Smooth muscle cell (in vitro differentiated cells): ENCODE measurements around the gene TWNK. TPM values are rescaled to one million over a fixed set of nuclear protein-coding genes. Genes with fewer than 3 reads are reported as not detected.

Source experiments
- DNase-seq: peaks from one replicate; lab custom pipeline; 2025; ENCODE audit not compliant: unreplicated experiment; lab: John Stamatoyannopoulos, UW
- H2AFZ ChIP-seq: fragments of 200-600 bp; sonication (generic); 2 replicates; pipeline ENCODE4 v1.6.0; 2016; ENCODE audit warnings: antibody characterized with exemption, low read depth, mild to moderate bottlenecking
- H3F3A ChIP-seq: fragments of 200-600 bp; sonication (generic); 2 replicates; pipeline ENCODE4 v1.6.0; 2017; ENCODE audit warnings: antibody characterized with exemption, low read depth
- H3K27ac ChIP-seq: fragments of 200-600 bp; sonication (generic); 2 replicates; pipeline ENCODE4 v1.5.1; 2016; ENCODE audit warnings: low read depth, mild to moderate bottlenecking
- H3K27me3 ChIP-seq: fragments of 200-600 bp; sonication (generic); 2 replicates; pipeline ENCODE4 v1.6.1; 2016; ENCODE audit warnings: low read depth, mild to moderate bottlenecking
- H3K36me3 ChIP-seq: fragments of 200-600 bp; sonication (generic); 2 replicates; pipeline ENCODE4 v1.5.1; 2016; ENCODE audit warnings: low read depth
- H3K4me1 ChIP-seq: fragments of 200-600 bp; sonication (generic); 2 replicates; pipeline ENCODE4 v1.5.1; 2016; ENCODE audit warnings: low read depth
- H3K4me2 ChIP-seq: fragments of 200-600 bp; sonication (generic); 2 replicates; pipeline ENCODE4 v1.6.0; 2016; ENCODE audit warnings: mild to moderate bottlenecking
- H3K4me3 ChIP-seq: fragments of 200-600 bp; sonication (generic); 2 replicates; pipeline ENCODE4 v1.5.1; 2016; ENCODE audit warnings: mild to moderate bottlenecking
- H3K79me2 ChIP-seq: fragments of 200-600 bp; sonication (generic); 2 replicates; pipeline ENCODE4 v1.6.0; 2016; ENCODE audit warnings: low read depth, mild to moderate bottlenecking
- H3K9ac ChIP-seq: fragments of 200-600 bp; sonication (generic); 2 replicates; pipeline ENCODE4 v1.6.0; 2016; ENCODE audit warnings: low read depth
- H3K9me3 ChIP-seq: fragments of 200-600 bp; sonication (generic); replicated peaks from 2 replicates; pipeline ENCODE4 v1.5.1; 2016; ENCODE audit warnings: low read depth
- H4K20me1 ChIP-seq: fragments of 200-600 bp; sonication (generic); 2 replicates; pipeline ENCODE4 v1.6.0; 2016; ENCODE audit warnings: low read depth
- CTCF ChIP-seq: fragments of 200-600 bp; sonication (generic); IDR thresholded peaks from 2 replicates; pipeline ENCODE4 v1.5.1; 2017; ENCODE audit warnings: borderline replicate concordance, mild to moderate bottlenecking, antibody characterized with exemption; ENCODE audit not compliant: insufficient read depth, poor library complexity, severe bottlenecking
- WGBS: methylation state at CpG from one replicate; pipeline ENCODE4 v1.1.7; 2016; ENCODE audit warnings: low lambda C conversion rate; 5-methylcytosine and 5-hydroxymethylcytosine counted together
- polyA plus RNA-seq: library from polyadenylated mRNA; unstranded; fragments of >200 nt; fragmentation: Nextera tagmentation; extraction: Ambion mirVana; gene quantifications from 2 replicates; pipeline ENCODE4 v1.2.1, GENCODE V29; 2016
- total RNA-seq: library from RNA; depleted of rRNA; stranded (reverse); fragments of >200 nt; gene quantifications from 2 replicates; pipeline ENCODE4 v1.2.3, GENCODE V29; 2014

Gene TWNK
- total and polyA plus RNA-seq, 2 experiments from 2014 or later, result 2.0 to 2.5 TPM

- WGBS, result 30% methylated on average over 5 of the region's 6 CpGs
- no peaks in the 10 kb centered on the region for H4K20me1 ChIP-seq
- H3K9ac ChIP-seq, result no peak overlapping the region
- H3K4me1 ChIP-seq, result peaks cover 12% of the 10 kb centered on the region
- no peak overlapping the region for H2AFZ ChIP-seq
- no peak overlapping the region for H3K4me2 ChIP-seq
- peaks cover 28% of the 10 kb centered on the region for H3F3A ChIP-seq
- no peaks in the 10 kb centered on the region for H3K36me3 ChIP-seq
- H3K27me3 ChIP-seq, result no peaks in the 10 kb centered on the region
- peak overlapping the region; percentile 42 for H3K27ac ChIP-seq
- H3K4me3 ChIP-seq, result no peak overlapping the region
- TF ChIP-seq CTCF, result no peak
- no peaks in the 10 kb centered on the region for H3K9me3 ChIP-seq
- peaks cover 4% of the 10 kb centered on the region for H3K79me2 ChIP-seq
- DNase-seq, result no peak
Observed at GRCh38 chr10:100995181-100995580, 7.8 kb downstream of the TWNK start.

GRCh38 chr10:100996678-100997359 is 9.5 kb downstream of the TWNK start:
- H3K36me3 ChIP-seq, result no peaks in the 10 kb centered on the region
- H3F3A ChIP-seq, result peaks cover 28% of the 10 kb centered on the region
- no peak overlapping the region for H3K27ac ChIP-seq
- H3K4me2 ChIP-seq, result peak overlapping the region; percentile 93
- 8% methylated on average over 34 of the region's 46 CpGs for WGBS
- no peaks in the 10 kb centered on the region for H3K27me3 ChIP-seq
- H3K9me3 ChIP-seq, result no peaks in the 10 kb centered on the region
- H2AFZ ChIP-seq, result peak overlapping the region; percentile 92
- peak overlapping the region; percentile 81 for H3K4me3 ChIP-seq
- TF ChIP-seq CTCF, result peak; percentile 0
- no peak for DNase-seq
- H4K20me1 ChIP-seq, result peaks cover 5% of the 10 kb centered on the region
- peak overlapping the region; percentile 23 for H3K9ac ChIP-seq
- peaks cover 20% of the 10 kb centered on the region for H3K79me2 ChIP-seq
- H3K4me1 ChIP-seq, result peaks cover 25% of the 10 kb centered on the region

- peak; percentile 91 for TF ChIP-seq CTCF
- Histone ChIP-seq H3K4me1 (peaks cover 27% of the 10 kb centered on the region), H3K79me2 (peaks cover 28% of the 10 kb centered on the region), H3K36me3 (no peaks in the 10 kb centered on the region), H2AFZ (peak overlapping the region; percentile 92), H3K27me3 (no peaks in the 10 kb centered on the region), H3K4me2 (peak overlapping the region; percentile 93), H3K9me3 (no peaks in the 10 kb centered on the region), H4K20me1 (peaks cover 12% of the 10 kb centered on the region), H3K9ac (peak overlapping the region; percentile 98), H3F3A (peaks cover 28% of the 10 kb centered on the region), H3K27ac (peak overlapping the region; percentile 97), H3K4me3 (peak overlapping the region; percentile 81)
- 1% methylated on average over 62 of the region's 66 CpGs for WGBS
- DNase-seq, result peak; percentile 70
Observed at GRCh38 chr10:100997360-100998182, 10.2 kb downstream of the TWNK start.
